Transverse colon (tissue), 3 donors: ENCODE results near the gene FLT1.

Source experiments
- POLR2A ChIP-seq: fragments of 450-650 bp; IDR thresholded peaks from one replicate; pipeline ENCODE4 v1.6.1; 2016; ENCODE audit warnings: antibody characterized with exemption, mild to moderate bottlenecking, moderate library complexity
- TF ChIP-seq, protein P1 (sequence below), 5 experiments: fragments of 200-600 bp in 3 of 5; fragments of 450-650 bp in 2 of 5; sonication (generic) in 3 of 5; IDR thresholded peaks; 1 replicate in 2 of 5; 2 replicates in 3 of 5; pipeline ENCODE4 v1.5.1; 2016 to 2017; ENCODE audit warnings: antibody characterized with exemption in 5 of 5, inconsistent platforms in 3 of 5, mild to moderate bottlenecking in 2 of 5, moderate library complexity in 1 of 5

DNA sequence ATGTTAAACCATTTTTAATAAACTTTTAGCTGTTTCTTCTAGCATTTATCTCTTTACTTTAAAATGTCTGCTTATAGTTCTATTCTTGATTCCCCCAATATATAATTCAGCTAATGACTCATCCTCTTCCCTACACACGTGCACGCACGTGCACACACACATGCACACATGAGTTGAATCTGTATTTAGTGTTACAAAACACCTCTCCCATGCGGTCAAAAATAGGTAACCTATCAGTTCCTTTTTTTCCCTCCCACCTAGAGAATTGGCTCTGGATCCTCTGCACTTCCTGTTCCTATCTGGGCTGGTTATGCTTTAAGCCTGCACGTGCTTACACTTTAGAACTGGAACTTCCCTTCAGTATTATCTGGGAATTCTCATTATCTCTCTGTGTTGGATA lies 212.5 kb downstream of the FLT1 start:
- TF ChIP-seq, protein P1, sequence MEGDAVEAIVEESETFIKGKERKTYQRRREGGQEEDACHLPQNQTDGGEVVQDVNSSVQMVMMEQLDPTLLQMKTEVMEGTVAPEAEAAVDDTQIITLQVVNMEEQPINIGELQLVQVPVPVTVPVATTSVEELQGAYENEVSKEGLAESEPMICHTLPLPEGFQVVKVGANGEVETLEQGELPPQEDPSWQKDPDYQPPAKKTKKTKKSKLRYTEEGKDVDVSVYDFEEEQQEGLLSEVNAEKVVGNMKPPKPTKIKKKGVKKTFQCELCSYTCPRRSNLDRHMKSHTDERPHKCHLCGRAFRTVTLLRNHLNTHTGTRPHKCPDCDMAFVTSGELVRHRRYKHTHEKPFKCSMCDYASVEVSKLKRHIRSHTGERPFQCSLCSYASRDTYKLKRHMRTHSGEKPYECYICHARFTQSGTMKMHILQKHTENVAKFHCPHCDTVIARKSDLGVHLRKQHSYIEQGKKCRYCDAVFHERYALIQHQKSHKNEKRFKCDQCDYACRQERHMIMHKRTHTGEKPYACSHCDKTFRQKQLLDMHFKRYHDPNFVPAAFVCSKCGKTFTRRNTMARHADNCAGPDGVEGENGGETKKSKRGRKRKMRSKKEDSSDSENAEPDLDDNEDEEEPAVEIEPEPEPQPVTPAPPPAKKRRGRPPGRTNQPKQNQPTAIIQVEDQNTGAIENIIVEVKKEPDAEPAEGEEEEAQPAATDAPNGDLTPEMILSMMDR (IDR thresholded peaks at IDR 0.05), result no peak
- no peak for TF ChIP-seq POLR2A
